Activated CD4-positive, alpha-beta T cell treated with anti-CD3 and anti-CD28 coated beads, Interleukin-2, Interleukin-6, amounts not matched to agents 100 ng/mL and 50 ng/mL, durations not matched to agents 16 hours and 8 hours (primary cell): Measurements from ENCODE around the gene GATA3.
"Not testable (repeated sequence)": the region's sequence is repeated elsewhere in the genome, so short reads cannot be mapped to it uniquely, and the experiment has no call there.

Source experiments
- DNase-seq: peaks from one replicate; pipeline ENCODE4 v3.0.0-alpha.2; 2020

The GATA3 gene

DNA sequence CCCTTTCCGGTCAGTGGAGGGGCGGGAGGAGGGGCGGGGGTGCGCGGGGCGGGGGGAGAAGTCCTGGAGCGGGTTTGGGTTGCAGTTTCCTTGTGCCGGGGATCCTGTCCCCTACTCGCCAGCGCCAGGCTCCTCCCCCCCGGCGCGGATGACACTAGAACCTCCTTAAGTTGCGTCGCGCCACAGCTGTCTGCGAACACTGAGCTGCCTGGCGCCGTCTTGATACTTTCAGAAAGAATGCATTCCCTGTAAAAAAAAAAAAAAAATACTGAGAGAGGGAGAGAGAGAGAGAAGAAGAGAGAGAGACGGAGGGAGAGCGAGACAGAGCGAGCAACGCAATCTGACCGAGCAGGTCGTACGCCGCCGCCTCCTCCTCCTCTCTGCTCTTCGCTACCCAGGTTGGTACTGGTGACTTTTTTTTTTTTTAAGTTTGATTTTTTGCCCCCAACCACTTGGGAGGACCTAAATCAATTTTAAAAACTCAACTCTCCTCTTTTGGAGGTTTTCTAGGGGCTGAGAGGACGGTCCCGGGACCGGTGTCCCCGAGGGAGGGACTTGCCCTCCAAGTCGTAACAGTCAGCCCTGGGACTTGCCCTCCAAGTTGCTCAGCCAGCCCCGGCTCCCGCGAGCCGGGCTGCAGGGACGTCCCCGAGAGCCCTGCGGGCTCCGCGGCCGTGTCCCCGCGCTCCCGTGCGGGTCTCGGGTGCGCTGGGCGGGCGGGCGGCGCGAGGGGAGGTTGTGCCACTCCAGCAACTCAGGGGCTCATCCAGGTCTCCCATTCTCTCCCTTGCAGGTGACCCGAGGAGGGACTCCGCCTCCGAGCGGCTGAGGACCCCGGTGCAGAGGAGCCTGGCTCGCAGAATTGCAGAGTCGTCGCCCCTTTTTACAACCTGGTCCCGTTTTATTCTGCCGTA is at the start of gene GATA3:
Gene GATA3, plus strand, starts transcription at position 195 of the 914 bp plus-strand sequence. CDS start 968 bp downstream, outside the sequence.
- DNase-seq = peak; percentile 90

DNA sequence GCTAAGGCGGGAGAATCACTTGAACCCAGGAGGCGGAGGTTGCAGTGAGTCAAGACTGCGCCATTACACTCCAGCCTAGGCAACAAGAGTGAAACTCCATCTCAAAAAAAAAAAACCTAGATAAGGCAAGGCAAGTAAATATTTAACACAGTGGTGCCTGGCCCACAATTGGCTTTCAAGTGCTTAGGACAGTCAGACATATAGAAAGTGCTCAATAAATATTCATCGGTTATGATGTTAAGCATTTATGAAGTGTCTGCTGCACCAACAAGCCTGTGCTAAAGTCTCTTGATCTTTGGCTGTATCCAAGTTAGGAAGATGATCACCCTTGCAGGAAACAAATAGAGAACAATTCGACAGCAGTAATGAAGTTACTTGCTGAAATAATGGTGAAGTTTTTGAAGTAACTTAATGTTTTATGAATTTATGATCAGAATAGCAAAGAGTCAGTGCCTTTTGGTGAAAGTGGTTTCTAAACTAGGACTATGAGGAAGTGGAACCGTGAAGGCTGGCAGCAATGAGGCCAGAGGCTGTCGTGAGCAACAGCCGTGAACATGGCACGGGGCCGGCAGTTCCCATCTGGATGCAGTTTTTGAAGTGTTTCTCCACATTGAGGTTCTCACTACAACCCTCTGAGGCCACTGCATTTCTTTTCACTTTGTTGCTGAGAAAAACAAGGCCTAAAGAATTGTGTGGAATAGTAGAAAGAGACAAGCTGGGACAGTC is 48.1 kb upstream of the GATA3 start:
- DNase-seq = no peak

DNA sequence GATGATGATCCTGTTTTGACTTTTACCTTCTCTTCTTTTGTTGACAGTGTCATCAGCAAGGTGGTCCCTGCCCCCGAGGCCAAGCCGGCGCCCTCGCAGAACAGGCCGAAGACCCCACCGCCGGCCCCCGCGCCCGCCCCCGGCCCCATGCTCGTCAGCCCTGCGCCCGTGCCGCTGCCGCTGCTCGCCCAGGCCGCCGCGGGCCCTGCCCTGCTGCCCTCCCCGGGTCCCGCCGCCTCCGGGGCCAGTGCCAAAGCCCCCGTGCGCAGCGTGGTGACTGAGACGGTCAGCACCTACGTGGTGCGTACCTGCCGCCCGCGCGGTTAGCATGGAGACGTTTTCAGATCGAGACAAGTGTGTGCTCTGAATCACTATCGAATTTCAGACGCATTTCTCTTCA is 45.5 kb upstream of the GATA3 start:
- no peak for DNase-seq

DNA sequence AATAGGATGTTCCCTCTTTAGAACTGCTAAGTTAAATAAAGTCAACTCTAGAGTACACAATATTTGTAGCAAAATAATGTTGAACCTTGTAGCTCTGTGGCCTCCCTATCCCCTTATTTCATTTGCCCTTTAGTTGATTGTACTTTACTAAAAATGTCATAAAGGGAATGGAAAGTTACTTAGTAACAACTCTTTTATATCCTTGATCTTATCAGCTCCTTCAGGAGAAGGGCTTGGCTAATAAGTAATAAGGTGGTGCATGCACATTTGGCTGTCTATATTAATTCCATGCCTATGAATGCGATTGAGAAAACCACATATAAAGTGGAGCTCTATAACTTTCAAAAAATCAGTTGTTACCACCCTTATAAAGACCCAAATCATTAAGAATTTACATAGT is 41.5 kb upstream of the GATA3 start:
- DNase-seq = no peak

DNA sequence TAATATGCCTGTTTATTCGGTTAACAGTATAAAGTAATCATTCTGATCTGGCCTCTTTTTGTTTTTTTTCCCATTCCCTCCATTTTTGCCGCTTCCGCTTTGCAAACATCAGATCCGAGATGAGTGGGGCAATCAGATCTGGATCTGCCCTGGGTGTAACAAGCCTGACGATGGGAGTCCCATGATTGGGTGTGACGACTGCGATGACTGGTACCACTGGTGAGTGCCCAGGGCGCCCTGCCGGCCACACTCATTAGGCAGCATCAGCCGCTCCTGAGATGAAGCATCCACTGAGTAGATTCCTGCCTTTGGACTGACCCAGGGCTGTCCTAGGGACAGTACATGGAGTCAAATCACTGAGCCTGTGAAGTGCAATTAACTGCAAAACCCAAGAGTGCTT is 40.9 kb upstream of the GATA3 start:
- DNase-seq = no peak

DNA sequence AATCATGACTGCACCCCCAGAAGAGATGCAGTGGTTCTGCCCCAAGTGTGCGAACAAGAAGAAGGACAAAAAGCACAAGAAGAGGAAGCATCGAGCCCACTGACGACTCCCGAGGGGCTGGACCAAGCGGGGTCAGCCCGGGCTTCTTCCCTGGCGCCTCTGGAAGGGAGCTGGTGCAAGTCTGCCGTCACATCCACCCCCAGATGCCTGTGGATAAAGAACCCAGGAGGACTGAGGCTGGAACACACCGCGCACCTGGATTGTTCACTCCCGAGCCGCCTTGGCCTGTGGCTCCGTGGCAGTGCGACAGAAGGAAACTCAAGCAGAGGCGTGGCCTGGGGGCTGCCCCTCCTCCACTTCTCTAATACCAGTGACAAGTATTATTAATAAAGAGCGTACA is 39.8 kb upstream of the GATA3 start:
- no peak for DNase-seq

DNA sequence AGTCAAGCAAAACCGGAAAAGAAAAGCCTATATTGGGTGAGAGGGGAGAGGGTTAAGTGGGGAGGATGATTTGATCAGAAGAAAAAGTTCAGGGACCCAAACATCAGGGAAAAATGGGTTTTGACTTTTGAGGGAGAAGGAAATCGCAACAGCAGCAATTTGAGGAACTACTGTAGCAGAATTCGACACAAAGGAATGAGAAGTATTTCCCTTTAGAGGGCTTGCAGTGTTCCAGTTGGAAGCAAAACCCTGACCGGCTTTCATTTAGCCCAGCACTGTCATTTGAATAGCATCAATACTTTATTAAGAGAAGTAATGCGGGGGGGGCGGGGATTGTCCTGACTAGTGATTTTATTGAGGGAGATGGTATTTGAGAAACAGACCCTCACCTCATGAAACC is 37.2 kb upstream of the GATA3 start:
- no peak for DNase-seq

DNA sequence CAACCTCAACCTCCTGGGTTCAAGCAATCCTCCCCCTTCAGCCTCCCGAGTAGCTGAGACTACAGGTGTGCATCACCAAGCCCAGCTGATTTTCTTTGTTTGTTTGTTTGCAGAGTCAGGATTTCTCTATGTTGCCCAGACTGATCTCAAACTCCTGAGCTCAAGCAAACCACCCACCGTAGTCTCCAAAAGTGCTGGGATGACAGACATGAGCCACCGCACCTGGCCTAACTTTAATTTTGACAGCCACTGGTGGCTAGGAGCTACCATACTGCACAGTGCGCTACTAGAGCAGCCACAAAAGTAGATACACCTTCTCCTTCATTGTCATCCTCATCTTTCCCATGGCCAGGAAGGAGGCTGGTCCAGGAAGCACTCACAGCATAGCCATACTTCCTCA is 31.2 kb upstream of the GATA3 start:
- no peak for DNase-seq

DNA sequence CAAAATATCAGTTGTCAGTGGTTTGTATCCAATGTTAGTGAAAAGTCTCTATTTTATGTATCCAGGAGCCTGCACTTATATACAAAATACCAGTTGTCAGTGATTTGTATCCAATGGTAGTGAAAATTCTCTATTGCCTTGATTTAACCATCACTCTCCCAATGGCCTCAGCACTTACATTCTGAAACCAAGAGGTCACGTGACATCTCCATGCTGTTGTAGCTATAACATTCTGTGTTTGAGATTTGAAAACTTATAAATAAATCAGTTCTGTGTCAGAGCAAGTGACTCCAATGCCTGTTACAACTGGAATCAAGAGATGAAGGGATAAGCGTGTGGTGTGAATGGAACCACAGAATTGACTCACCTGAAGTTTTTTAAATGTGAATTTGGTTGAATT is 30.6 kb upstream of the GATA3 start:
- no peak for DNase-seq

DNA sequence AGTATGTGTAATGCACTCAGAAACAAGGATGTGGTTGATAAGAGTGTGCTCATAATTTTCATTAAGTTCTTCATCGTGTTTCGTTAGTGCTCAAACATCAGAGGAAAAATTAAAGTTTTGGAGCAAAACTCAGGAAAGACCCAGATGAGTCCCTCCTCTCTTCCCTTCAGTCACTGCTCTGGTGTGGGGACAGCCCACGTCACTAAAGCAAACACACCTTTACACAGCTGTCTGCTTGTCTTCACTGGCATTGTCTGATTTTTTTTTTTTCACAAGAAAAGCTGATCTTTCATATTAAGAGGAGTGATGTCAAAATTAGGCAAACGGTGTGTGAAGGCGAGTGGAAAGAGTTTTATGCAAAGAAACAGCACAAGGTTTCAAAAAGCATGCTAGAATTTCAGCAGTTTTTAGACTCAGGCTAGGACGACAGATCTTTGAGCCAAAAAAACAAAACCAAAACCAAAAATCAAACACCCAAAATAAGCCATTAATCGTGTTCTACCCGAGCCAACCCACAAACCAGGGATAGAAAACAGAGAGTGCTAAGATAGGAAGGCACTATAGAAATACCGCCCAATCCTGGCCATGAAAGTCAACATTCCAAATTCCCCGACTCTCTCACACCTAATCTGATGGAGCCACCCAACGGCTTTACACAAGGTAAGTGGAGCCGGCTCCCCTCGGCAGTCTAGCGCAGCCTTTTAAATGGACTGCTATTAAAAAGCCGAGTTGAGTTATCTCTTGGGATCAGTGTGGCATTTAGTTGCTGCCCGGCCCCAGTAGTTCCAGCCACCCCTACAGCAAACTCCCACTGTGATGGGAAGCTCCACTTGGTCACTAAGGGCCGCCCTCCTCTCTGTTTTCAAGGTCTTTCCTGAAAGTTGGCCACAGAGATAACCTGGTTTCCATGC is 27.9 kb upstream of the GATA3 start:
- no peak for DNase-seq

DNA sequence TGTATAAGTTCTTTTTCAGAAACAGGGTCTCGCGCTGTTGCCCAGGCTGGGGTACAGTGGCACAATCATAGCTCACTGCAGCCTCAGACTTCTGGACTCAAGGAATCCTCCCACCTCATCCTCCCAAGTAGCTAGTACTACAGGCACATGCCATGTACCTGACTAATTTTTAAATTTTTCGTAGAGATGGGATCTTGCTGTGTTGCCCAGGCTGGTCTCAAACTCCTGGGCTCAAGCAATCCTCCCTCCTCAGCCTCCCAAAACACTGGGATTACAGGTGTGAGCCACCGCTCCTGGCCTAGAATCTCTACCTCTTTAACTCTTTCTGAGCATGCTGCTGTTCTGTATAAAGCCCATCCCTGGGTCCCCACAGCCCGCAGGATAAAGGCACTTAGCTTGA is 23.3 kb upstream of the GATA3 start:
- DNase-seq = not testable (repeated sequence)

DNA sequence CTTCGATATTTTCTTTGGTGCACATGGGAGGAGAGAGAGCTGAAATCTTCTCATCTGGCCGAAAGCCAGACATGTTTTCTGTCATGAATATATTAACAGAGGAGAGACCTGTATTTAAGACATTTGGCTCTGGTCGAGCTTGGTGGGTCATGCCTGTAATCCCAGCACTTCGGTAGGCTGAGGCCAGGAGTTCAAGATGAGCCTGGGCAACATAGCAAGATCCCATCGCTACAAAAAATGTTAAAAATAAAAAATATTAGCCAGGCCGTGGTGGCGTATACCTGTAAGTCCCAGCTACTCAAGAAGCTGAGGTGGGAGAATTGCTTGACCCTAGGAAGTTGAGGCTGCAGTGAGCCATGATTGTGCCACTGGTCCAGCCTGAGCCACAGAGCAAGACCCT is 21.9 kb upstream of the GATA3 start:
- no peak for DNase-seq

DNA sequence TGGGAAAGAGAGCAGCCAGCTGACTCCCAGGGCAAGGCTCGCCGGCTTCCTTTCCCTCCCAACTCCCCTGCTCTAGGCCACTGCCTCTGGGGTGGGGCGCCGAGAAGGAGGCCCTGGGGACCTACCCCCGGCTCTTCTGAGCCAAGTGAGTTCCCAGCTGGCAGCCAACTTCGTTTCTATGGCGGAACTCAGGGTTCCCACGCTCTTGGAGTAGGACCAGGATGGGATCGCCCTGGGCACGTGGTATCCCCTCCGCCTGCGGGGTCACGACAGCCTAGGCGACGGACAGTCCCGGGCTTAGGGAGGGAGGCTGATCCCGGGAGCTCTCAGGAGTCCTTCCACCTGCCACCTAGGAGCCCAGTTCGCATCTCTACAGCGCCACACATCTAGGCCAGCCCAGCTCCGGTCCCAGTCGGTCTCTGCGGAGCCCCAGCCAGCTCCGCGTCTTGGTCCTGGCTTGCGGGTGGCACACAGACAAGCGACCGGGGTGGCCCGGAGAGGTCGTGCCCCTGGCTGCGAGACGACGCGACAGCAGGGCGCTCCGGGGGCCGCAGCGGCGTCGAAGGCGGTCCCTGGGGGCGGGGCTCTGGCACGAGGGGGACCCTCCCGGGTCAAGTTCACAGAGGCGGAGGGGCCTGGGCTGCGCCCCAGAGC is 20.5 kb upstream of the GATA3 start:
- DNase-seq = no peak

DNA sequence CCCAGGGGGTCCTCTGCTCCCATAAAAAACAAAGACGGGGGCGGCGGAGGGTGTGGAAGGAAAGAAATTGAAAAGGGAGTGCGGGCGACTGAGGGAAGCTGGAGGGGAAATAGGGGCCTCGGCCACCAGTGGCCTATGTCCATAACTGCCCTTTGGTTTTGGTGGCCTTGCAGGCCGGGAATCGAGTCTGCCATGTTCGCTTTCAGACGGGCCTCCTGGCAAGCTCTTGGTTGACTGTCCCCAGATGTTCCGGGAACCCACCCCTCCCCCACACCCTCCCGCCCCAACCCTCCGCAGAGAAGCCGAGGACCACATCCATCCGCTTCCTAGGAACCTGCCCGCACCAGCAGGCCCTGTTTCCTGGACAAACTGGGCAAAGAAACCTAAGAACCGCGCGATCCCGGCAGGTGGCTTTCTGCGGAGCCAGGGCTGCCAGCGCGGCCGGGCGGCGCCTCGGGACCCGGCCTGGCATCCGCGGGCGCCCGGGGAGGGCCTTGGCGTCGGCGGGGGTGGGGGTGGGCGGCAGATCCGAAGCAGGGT is 20.0 kb upstream of the GATA3 start:
- no peak for DNase-seq

DNA sequence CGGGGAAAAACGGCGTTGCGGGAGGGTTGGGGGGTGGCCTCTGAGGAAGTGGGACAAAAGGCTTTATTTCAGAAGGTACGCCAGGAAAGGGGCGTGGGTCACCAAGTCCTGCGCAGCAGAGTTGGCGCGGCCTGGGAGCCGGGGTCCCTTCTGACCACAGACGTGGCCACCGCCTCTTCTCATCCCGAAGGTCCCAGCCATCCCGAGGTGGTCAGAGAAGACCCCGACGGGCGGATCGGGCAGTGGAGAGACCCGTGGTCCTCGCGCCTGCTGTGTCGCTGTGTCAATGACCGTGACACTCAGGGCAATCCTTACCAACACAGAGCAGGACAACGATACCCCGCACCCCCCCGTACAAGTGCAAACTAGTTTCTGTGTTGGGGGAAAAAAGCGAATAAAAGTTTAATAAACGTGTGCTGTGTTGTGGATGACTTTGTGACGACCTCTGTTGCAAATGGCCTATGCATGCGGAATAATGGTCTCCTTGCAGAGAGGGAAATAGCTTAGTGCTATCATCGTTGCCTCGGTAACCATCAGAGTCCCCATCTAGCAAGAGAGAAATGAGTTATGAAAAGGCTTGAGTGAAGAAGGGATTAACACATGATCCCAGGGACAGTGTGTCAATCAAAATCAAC is 19.4 kb upstream of the GATA3 start:
- no peak for DNase-seq

DNA sequence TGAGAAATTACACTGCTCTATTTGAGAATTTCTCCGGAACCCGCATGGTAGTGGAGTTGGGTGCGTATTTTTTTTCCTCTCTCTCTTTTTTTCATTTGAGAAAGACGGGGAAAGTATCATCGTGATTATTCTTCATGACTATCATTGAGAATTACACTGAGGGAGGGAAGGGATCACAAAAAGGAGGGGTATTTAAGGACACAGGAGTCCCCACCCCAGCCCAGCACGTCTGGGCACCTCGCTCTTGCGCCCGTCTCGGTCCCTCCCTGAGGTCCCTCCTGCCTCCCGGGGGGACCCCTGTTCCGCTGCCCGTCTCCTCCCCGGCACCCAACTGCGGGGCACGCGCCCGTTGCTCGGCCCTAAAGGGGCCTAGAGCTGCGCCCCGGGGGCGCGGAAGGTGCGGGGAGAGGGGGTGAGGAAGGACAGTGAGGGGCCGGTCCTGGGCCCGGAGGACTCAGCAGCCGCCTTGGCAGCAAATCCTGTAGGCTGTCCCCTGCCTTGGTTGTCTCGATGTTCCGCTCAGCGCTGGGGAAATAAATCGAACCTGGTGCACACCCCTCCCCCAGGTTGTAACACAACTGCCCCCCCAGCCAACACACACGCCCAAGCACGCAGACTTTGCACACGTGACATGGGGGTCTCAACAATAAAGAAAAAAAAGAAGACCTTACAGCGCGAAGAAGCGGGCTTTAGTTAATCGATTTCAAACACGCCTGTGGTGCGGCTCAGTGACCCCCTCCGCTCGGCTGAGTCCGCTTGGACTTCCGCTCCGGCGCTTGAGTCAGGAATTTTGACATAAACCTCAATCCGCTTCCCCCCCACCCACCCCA is 18.6 kb upstream of the GATA3 start:
- DNase-seq = no peak

DNA sequence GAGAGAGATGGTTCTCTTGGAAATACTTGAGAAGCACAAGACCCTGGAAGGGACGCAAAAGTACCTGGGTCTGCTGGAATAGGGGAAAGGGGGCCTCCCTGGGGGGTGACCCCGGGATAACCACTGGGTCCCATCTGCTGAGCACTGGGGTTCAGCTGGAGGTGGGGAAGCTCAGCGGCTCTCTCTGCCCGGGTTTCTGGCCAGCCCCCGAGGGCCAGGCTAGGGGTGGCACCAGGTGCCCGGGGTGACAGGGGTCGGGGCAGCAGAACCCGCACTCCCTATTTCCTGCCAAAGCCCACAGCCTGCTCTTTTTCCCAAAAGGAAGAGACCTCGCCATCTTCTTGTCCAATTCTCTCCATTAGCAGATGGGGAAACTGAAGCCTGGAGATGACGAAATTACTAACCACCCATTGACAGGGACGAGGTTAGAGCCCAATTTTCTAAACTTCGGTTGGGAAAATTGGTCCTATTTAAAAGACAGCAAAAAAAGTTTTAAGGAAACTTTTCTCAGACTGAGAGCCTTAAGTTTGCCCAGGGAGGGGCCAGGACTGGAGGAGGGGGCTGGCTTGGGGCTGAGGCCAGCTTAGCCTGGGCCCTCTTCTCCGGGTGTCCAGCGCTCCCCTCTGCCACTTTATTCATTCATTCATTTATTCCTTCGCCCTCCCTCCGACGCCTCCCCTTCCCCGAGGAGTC is 17.8 kb upstream of the GATA3 start:
- no peak for DNase-seq

DNA sequence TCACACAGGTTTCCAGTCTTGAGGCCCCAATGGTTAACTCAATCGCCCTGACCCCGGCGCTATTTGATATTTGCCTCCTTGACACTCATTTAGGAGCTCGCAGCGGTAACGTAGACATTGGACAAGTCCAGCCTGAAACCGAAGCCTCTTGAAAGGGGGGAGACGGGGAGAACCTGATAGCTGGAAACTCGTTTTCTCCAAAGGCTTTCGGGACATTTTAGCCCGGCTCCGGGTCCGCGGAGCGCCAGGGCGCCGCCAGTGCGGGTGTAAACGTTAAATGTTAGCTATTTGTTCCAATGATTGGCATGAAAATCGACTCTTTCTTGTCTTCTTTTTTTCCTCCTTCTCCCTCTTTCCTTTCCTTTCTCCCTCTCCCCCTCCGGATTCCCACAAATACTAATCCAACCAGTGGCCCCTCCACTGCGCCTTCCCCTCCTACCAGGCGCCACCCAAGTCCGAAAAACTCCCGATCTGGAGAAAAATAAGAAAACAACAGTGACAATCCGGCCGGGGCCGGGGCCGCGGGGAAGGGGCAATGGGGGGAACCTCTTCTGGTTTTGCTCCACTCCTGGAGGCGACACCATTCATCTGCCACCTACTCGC is 17.2 kb upstream of the GATA3 start:
- DNase-seq = no peak

DNA sequence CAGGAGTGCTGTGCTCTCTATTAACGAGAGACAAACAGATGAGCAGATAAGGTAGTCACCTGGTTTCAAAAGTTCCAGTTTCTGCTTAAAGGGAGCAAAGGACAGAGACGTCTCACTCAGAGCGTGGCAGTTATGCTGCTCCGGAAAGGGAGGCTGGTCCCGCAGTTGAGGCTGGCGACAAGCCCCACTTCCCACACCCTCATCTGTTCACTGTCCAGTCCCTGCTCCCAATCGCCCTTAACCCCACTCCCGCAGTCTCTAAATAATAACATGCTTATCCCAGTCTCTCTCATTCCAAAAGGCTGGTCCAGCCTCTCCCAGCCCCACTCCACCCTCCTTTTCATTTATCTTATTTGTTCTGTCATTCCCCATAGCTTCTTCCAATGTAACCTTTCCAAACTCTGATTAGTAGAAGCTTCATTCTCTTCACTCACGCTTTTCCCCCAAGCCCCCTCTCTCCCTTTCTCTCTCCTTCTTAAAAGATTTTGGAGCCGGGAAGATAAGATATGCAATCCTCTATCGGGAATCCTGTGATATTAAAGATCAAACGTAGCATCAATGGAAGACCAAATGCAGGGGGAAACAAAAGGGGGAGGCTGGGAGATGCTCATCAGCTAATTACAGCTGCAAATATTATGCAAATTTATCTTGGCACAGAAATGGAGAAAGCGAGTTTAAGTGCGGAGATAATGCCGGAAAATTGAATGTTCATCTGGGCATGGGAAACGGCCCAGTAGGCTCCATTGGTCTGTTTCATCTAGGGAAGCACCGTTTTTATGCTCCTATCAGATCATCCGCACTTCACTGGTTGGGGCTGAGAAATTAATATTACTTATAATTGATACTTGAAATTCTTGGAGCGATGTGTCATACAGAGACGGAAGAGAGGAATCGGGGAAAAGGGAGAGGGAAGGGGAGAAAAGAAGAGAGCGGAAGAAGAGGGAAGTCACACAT is 16.3 kb upstream of the GATA3 start:
- DNase-seq = no peak
